Astrocyte (in vitro differentiated cells and primary cell): Measurements from ENCODE around the gene SARS1. TPM values are rescaled to one million over a fixed set of nuclear protein-coding genes. Genes with fewer than 3 reads are reported as not detected.

Source experiments
- DNase-seq: peaks from one replicate; pipeline ENCODE4 v3.0.0-alpha.2; 2010; ENCODE audit warnings: low read depth
- FAIRE-seq: peaks from 2 replicates; lab custom pipeline; 2011; peaks lifted over from hg19 to GRCh38; lab: Jason Lieb, UNC
- H2AFZ ChIP-seq: 2 replicates; pipeline ENCODE4 v1.6.0; 2012; ENCODE audit warnings: low read depth, low read length, inconsistent platforms
- H3K27ac ChIP-seq: 2 replicates; pipeline ENCODE4 v1.5.1; 2011; ENCODE audit warnings: low read depth, low read length, inconsistent platforms
- H3K27me3 ChIP-seq: 2 replicates; pipeline ENCODE4 v1.6.0; 2011; ENCODE audit warnings: low read length, inconsistent platforms; ENCODE audit not compliant: insufficient read depth
- H3K36me3 ChIP-seq: 2 replicates; pipeline ENCODE4 v1.5.1; 2011; ENCODE audit warnings: low read length, inconsistent platforms; ENCODE audit not compliant: insufficient read depth
- H3K4me1 ChIP-seq: 2 replicates; pipeline ENCODE4 v1.5.1; 2011; ENCODE audit warnings: low read length, inconsistent platforms; ENCODE audit not compliant: insufficient read depth
- H3K4me2 ChIP-seq: 2 replicates; pipeline ENCODE4 v1.6.0; 2012; ENCODE audit warnings: low read length, inconsistent platforms
- H3K4me3 ChIP-seq: 2 replicates; pipeline ENCODE4 v1.5.1; 2011; ENCODE audit warnings: low read depth, mild to moderate bottlenecking, low read length, inconsistent platforms; ENCODE audit not compliant: insufficient read depth
- H3K79me2 ChIP-seq: 2 replicates; pipeline ENCODE4 v1.6.0; 2012; ENCODE audit warnings: mild to moderate bottlenecking, low read length, inconsistent platforms; ENCODE audit not compliant: insufficient read depth
- H3K9ac ChIP-seq: 2 replicates; pipeline ENCODE4 v1.6.0; 2012; ENCODE audit warnings: mild to moderate bottlenecking, low read length, inconsistent platforms
- H3K9me3 ChIP-seq: 2 replicates; pipeline ENCODE4 v1.5.1; 2012; ENCODE audit warnings: low read depth, mild to moderate bottlenecking, low read length, inconsistent platforms; ENCODE audit not compliant: insufficient read depth
- H4K20me1 ChIP-seq: 2 replicates; pipeline ENCODE4 v1.6.0; 2012; ENCODE audit warnings: low read length, inconsistent platforms; ENCODE audit not compliant: insufficient read depth
- H3K27ac Mint-ChIP-seq: one replicate; pipeline ENCODE4 v1.8.0; 2021; ENCODE audit warnings: mild to moderate bottlenecking, mixed read lengths; ENCODE audit not compliant: unreplicated experiment
- H3K27me3 Mint-ChIP-seq: one replicate; pipeline ENCODE4 v1.8.0; 2021; ENCODE audit warnings: low read depth, mixed read lengths; ENCODE audit not compliant: unreplicated experiment
- H3K36me3 Mint-ChIP-seq: one replicate; pipeline ENCODE4 v1.8.0; 2021; ENCODE audit warnings: low read depth, mixed read lengths; ENCODE audit not compliant: unreplicated experiment
- H3K4me1 Mint-ChIP-seq: one replicate; pipeline ENCODE4 v1.8.0; 2021; ENCODE audit warnings: low read depth, mixed read lengths; ENCODE audit not compliant: unreplicated experiment
- H3K4me3 Mint-ChIP-seq: one replicate; pipeline ENCODE4 v1.8.0; 2021; ENCODE audit warnings: mild to moderate bottlenecking, moderate library complexity, mixed read lengths; ENCODE audit not compliant: unreplicated experiment
- H3K9me3 Mint-ChIP-seq: one replicate; pipeline ENCODE4 v1.8.0; 2021; ENCODE audit warnings: mild to moderate bottlenecking, mixed read lengths; ENCODE audit not compliant: unreplicated experiment
- EZH2 ChIP-seq: IDR thresholded peaks from 2 replicates; pipeline ENCODE4 v1.6.1; 2012; ENCODE audit warnings: mild to moderate bottlenecking, low read length, inconsistent platforms; ENCODE audit not compliant: insufficient read depth
- total RNA-seq: library from RNA; stranded (reverse); gene quantifications from 2 replicates; pipeline ENCODE4 v1.2.1, GENCODE V29; 2021
- TF ChIP-seq, protein P1 (sequence below): IDR thresholded peaks from 2 replicates; pipeline ENCODE4 v1.5.1; 2011; ENCODE audit warnings: low read depth, mild to moderate bottlenecking, inconsistent platforms, low read length, moderate library complexity; ENCODE audit not compliant: insufficient read depth

SARS1 gene
- total RNA-seq, 1 donor from 2014 or later, result 355 TPM

DNA sequence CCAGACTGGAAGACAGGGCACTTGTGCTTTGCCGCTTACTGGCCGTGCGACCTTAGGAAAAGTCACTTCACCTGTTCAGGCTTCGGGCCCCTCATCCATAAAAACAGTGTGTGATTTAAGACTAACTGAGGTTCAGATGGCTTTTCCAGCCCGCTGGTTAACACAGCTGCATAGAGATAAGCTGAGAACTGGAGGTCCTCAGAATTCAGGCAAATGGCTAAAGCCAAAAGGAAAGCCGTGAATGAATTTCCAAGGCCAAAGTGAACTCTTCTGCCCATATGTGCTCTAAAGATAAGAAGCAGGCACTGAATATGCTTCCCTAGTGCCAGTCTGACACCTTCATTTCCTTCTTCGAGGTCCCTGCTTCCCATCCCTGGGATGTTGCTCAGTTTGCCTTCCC, 23.5 kb upstream of the SARS1 start:
- H3K9me3 Mint-ChIP-seq, result no peaks in the 10 kb centered on the region
- no peaks in the 10 kb centered on the region for H3K36me3 Mint-ChIP-seq
- FAIRE-seq (no peak), DNase-seq (no peak)
- Histone ChIP-seq H3K4me2 (no peak overlapping the region), H3K4me3 (no peak overlapping the region), H3K9me3 (no peaks in the 10 kb centered on the region), H3K27ac (no peak overlapping the region), H3K4me1 (peaks cover 7% of the 10 kb centered on the region), H3K9ac (no peak overlapping the region), H4K20me1 (no peaks in the 10 kb centered on the region), H3K79me2 (no peaks in the 10 kb centered on the region), H3K27me3 (no peaks in the 10 kb centered on the region), H2AFZ (no peak overlapping the region), H3K36me3 (no peaks in the 10 kb centered on the region)
- H3K4me3 Mint-ChIP-seq, result no peak overlapping the region
- H3K27ac Mint-ChIP-seq, result no peak overlapping the region
- peaks cover 2% of the 10 kb centered on the region for H3K27me3 Mint-ChIP-seq
- H3K4me1 Mint-ChIP-seq, result peaks cover 36% of the 10 kb centered on the region
- TF ChIP-seq, protein P1, sequence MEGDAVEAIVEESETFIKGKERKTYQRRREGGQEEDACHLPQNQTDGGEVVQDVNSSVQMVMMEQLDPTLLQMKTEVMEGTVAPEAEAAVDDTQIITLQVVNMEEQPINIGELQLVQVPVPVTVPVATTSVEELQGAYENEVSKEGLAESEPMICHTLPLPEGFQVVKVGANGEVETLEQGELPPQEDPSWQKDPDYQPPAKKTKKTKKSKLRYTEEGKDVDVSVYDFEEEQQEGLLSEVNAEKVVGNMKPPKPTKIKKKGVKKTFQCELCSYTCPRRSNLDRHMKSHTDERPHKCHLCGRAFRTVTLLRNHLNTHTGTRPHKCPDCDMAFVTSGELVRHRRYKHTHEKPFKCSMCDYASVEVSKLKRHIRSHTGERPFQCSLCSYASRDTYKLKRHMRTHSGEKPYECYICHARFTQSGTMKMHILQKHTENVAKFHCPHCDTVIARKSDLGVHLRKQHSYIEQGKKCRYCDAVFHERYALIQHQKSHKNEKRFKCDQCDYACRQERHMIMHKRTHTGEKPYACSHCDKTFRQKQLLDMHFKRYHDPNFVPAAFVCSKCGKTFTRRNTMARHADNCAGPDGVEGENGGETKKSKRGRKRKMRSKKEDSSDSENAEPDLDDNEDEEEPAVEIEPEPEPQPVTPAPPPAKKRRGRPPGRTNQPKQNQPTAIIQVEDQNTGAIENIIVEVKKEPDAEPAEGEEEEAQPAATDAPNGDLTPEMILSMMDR, result no peak
- no peak for TF ChIP-seq EZH2

DNA sequence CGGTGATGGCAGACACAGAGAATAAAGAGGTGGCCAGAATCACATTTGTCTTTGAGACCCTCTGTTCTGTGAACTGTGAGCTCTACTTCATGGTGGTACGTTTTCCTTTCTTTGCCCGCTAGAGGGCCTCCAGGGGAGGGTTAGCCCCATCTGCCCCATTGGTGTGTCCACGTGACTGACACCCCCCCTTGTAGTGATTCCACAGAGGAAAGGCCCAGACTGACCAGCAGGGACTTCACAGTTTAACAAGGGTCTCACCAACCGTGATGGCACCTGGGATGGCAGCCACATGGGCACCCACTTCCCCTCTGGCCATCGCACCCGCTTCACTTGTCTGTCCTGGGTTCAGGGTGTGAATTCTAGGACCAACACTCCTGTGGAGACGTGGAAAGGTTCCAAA, 22.3 kb upstream of the SARS1 start:
- H3K4me3 ChIP-seq, result no peak overlapping the region
- no peak overlapping the region for H3K9ac ChIP-seq
- H3K4me3 Mint-ChIP-seq, result peak overlapping the region; percentile 50
- H3K9me3 ChIP-seq, result no peaks in the 10 kb centered on the region
- peaks cover 28% of the 10 kb centered on the region for H3K4me1 Mint-ChIP-seq
- H3K79me2 ChIP-seq, result no peaks in the 10 kb centered on the region
- H3K27me3 Mint-ChIP-seq, result peaks cover 2% of the 10 kb centered on the region
- H2AFZ ChIP-seq, result no peak overlapping the region
- FAIRE-seq (no peak), DNase-seq (no peak)
- peak overlapping the region; percentile 75 for H3K27ac Mint-ChIP-seq
- TF ChIP-seq, protein P1, result no peak
- no peak for TF ChIP-seq EZH2
- H3K27me3 ChIP-seq, result no peaks in the 10 kb centered on the region
- no peaks in the 10 kb centered on the region for H3K9me3 Mint-ChIP-seq
- no peaks in the 10 kb centered on the region for H3K36me3 Mint-ChIP-seq
- no peaks in the 10 kb centered on the region for H3K36me3 ChIP-seq
- H3K4me1 ChIP-seq, result peaks cover 7% of the 10 kb centered on the region
- H4K20me1 ChIP-seq, result no peaks in the 10 kb centered on the region
- H3K27ac ChIP-seq, result no peak overlapping the region
- no peak overlapping the region for H3K4me2 ChIP-seq

DNA sequence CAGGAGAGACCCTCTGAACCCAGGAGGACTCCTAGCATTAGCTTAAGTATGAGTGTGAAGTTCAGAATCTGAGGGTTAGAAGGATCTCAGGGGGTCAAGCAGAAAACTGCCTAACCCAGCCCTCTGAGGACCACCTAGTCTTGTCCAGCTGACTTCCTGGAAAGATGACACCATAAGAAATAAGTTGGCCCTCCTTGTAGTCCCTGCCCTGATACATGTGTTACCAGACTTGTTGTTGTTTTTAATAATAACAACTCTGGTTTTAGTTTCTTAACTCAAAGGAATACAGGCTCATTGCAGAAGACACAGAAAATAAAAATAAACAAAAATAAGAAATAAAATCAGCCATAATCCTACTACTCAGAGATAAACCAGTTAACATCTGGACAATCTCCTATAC, 21.8 kb upstream of the SARS1 start:
- DNase-seq (no peak), FAIRE-seq (no peak)
- H3K9me3 ChIP-seq, result no peaks in the 10 kb centered on the region
- no peaks in the 10 kb centered on the region for H4K20me1 ChIP-seq
- Mint-ChIP-seq H3K27me3 (peaks cover 2% of the 10 kb centered on the region), H3K4me3 (no peak overlapping the region), H3K9me3 (no peaks in the 10 kb centered on the region), H3K4me1 (peaks cover 24% of the 10 kb centered on the region), H3K36me3 (no peaks in the 10 kb centered on the region), H3K27ac (no peak overlapping the region)
- no peak overlapping the region for H3K27ac ChIP-seq
- no peaks in the 10 kb centered on the region for H3K36me3 ChIP-seq
- H3K4me1 ChIP-seq, result peaks cover 7% of the 10 kb centered on the region
- H3K9ac ChIP-seq, result no peak overlapping the region
- TF ChIP-seq, protein P1, result no peak
- TF ChIP-seq EZH2, result no peak
- H2AFZ ChIP-seq, result no peak overlapping the region
- H3K4me2 ChIP-seq, result no peak overlapping the region
- H3K79me2 ChIP-seq, result no peaks in the 10 kb centered on the region
- no peak overlapping the region for H3K4me3 ChIP-seq
- no peaks in the 10 kb centered on the region for H3K27me3 ChIP-seq
